HG03039 (cell line): ENCODE results near the gene GRID2.

Source experiments
- ATAC-seq: cut with Tn5 transposase; IDR thresholded peaks from one replicate; pipeline ENCODE4 v1.9.1; 2021; ENCODE audit warnings: mild to moderate bottlenecking, moderate library complexity; ENCODE audit not compliant: unreplicated experiment

Gene GRID2

DNA sequence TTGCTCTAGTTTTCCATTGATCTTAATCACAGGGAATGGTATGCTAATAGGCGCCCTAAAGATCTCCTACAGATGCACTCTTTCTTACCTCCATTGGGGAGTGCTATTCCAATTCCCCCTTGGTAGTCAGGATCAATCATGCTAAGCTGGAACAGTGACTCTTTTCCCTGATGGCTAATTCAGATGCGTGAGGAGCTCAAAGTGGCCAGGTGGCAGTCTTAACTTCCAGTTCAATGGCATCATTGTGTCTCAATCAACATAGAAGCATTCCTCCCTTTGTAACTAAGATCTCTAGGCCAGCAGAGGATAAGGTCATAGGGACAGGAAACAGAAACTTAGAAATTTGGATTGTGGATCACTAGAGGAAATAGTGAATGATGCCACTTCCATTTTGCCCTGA lies 216.8 kb downstream of the GRID2 start:
- no peak for ATAC-seq

DNA sequence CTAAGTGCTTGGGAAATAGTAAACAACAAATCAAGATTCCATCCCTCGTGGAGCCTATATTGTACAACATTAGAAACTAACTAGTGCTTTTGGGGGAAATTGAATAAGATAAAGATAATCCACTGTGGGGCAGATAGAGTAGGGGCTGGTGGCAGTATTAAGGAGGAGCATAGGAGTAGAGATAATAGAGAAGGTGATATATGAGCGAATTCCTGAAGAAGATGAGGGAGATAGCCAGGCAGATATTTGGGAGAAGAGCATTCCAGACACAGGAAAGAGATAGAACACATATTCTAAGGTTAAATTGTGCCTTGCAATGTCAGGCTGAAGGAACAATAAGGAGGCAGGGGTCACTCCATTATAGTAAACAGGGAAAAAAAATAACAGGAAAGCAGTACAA lies 218.2 kb downstream of the GRID2 start:
- ATAC-seq: no peak

DNA sequence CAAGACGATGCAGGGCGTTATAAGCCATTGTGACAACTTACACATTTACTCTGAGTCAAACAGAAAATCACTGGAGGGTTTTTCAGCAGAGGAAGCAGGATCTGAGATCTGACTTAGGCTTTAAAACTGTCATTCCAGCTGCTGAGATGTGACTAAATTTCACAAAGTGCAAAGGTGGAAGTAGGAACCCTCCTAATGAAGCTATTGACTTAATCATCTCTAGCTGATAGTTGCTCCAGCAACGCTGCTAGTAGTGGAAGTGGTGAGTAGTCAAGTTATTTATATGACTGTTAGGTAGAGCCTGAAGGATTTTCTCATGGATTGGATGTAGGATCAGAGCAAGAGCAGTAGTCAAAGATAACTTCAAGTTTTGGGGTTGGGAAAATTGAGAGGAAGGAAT lies 218.6 kb downstream of the GRID2 start:
- ATAC-seq: no peak

DNA sequence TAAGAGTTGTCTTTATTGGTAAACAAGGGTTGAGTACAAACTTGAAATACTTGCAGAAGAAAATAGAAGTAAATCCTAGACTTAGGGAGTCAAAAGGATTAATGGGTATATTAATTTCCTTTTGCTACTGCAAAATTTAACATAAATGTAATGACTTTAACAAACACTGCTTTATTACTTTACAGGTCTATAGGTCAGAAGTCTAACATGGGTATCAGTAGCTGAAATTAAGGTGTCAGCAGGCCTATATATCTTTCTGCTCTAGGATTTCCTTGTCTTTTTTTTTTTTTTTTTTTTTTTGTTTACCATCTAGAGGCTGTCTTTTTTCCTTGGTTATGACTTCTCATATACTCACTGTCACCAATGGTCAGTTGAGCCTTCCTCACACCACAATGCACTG lies 220.4 kb downstream of the GRID2 start:
- ATAC-seq: no peak

DNA sequence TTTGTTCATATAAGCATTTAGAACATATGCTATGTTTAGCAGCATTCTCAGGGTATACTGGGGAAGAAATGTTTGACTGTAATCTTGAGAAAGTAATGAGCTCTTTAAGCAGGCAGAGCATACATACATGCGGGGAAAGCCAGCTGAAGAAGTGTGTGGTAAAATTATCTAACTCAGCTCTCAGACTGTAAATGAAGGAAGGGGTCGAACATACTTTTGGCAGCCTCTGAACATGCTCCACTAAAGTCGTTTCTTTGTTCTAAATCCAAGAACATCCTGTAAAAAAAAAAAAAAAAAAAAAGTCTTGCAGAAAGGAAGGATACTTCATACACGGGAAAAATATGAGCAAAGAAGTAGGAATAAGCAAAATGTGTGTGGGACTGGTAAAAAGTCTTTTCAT lies 224.8 kb downstream of the GRID2 start:
- ATAC-seq: no peak

DNA sequence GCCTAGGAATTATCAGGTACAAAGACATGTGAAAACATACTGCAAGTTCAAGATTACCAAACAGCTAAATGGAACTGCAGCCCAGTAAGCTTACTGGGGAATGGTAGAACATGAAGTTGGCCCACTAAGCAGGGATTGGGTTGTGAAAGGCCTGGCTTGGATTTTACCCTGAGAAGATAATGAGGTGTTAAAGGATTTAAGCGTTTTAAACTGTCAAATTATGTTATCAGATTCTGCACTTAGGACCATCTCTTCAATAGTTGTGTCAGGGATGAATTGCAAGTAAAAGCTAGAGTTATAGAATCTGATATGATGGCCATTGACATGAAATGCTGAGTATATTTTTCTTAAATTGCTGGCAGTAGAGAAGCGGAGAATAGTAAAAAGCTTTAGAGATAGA lies 225.7 kb downstream of the GRID2 start:
- no peak for ATAC-seq

DNA sequence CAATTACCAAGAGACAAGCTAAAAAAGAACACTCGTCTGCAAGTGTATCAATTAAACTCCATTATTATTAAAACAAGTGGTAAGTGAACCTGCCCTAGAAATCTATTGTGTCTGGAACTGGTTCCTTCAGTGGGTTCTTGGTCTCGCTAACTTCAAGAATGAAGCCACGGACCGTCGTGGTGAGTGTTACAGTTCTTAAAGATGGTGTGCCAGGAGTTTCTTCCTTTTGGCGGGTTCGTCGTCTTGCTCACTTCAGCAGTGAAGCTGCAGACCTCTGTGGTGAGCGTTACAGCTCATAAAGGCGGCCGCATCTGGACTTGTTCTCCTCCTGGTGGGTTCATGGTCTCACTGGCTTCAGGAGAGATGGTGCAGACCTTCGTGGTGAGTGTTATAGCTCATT lies 231.8 kb downstream of the GRID2 start:
- no peak for ATAC-seq

DNA sequence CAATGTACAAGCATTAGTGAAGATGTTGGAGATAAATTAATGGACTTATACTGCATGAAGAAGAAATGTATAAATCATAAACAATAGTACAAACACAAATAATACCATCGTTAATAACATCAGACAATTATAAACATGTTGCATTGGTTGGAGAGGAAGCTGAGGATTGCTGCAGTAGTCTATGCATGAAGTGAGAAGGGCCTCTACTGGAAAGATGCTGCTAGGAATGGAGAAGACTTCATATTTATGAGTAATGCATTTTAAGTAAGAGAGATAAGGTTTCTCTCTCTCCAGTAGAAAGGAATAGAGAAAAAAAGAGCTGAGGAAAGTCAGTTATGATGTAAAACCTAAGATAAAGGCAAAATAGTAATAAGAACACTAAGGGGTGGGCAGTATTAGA lies 247.8 kb downstream of the GRID2 start:
- no peak for ATAC-seq

DNA sequence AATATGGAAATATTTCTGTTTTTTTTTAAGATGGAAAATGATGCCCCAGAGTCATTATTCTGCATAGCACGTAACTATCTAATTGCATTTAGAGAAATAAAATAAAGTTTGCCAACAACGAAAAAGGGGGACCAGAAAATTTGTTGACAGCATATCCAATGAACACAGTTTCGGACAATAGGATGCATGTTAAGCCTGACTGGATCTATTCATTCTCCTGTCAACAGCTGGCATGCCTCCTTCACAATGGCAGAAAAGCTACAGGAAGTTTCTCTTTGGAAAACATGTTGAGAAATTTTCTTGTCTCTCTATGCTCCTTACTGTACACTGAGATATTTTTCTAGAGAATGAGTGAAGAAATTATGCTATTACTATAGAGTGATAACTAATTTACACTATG lies 262.5 kb downstream of the GRID2 start:
- no peak for ATAC-seq

DNA sequence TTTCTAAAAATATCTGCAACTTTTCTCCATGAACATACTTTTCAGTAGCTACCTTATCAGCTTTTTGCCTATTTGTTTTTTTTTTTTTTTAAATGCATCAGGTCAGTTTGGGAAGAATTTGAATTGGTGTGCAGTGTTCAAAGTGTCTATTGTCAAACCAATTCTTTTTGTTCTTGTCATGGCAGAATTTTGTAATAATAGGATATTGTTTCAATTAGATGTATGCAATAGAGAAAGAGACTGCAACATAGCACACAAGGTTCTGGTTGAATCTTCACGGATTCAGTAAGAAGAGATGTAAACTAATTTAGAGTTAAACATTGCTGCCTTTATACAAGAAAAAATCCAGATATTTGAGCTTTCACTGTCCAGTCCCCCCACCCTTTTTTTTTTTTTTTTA lies 277.1 kb downstream of the GRID2 start:
- no peak for ATAC-seq

DNA sequence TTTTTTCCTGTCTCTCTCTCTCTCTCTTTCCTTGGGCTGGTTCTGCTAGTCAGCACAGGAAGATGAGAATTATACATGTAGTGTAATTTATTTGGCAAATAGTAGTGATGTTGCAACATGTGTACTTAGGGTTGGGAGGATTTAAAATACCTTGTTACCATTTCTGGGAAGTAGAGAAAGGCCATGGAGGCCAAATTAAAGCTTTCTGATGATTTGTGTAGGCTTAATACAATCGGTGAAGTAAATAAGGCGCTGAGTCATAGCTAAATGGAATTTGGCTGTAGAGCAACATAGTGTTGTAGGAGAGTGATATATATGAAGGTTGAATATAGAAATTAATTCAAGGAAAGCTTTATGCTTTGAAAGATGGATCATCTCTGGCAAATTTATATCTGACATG lies 295.3 kb downstream of the GRID2 start:
- ATAC-seq: no peak

DNA sequence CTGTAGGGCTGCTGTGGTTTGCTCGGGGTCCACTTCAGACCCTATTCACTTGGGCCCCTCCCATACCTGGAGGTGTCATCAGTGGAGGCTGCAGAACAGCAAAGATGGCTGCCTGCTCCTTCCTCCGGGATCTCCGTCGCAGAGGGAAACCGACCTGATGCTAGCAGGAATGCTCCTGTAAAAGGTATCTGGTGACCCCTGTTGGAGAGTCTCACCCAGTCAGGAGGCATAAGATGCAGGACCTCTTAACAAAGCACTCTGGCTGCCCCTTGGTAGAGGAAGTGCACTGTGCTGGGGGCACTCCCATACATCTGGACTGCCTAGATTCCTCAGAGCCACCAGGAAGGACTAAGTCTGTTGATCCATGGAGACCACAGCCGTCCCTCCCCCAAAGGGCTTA lies 296.9 kb downstream of the GRID2 start:
- no peak for ATAC-seq

DNA sequence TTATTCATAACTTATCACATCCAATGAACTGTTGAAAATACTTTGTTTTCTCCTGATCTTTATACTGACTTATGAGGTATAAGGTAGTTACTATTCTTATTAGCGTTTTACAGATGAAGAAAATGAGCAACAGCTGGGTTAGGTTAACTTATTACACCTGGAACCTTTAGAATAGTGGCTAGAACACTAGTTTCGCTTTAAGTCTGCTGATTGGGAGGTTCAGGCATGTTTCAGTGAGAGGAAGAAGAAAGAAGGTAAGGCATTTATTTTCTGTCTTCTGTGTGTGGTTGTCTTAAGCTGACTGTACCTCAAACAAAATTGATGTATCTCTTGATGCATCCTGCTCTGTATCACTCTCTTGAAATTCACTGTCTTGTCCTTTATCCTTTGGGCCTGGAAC lies 302.5 kb downstream of the GRID2 start:
- no peak for ATAC-seq

DNA sequence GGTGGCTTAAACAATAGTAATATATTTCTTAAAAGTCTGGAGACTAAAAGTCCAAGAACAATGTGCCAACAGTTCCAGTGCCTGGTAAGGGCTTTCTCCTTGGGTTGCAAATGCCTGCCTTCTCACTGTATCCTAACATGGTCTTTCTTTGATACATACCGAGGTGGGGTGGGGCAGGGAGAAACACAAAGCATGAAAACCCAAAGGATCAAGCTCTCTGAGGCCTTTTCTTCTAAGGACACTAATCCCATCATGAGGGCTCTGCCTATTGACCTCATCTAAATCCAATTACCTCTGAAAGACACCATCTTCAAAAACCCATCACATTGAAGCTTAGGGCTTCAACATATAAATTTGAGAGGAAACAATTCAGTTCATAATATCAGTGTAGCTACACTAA lies 311.3 kb downstream of the GRID2 start:
- ATAC-seq: no peak

DNA sequence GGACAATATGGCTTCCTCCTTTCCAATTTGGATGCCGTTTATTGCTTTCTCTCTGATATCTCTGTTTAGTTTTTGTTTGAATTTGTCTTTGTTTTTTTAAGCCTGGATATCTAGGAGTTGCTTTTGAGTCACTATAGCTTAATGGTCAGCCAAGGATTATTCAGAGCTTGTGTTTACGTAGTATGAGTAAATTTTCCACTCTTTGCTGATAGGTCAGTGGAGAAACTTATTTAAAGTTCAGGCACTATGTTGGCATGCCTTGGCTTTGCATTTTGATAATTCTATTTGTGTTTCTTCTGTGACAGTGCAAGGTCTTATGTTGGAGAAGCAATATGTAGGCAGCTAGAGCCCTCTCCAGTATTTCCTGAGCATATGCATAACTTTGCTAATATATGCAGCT lies 315.2 kb downstream of the GRID2 start:
- ATAC-seq: no peak

DNA sequence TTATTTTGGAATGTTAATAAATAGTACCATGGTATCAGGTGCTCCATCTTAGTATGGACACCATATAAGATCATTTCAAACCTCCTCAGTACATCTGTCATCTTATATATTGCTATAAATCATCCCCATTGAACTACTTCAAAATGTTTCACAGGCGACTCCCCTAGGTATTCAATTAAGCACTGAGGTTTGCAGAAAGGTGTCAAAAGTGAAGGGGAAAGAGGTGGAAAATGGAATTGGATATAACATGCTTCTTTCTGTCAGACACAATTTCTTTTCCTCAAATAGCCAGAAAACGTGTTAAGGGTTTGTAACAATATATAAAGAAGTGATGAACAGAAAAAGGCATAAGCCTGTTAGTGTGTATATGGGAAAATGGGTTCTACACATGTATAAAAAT lies 325.5 kb downstream of the GRID2 start:
- no peak for ATAC-seq

DNA sequence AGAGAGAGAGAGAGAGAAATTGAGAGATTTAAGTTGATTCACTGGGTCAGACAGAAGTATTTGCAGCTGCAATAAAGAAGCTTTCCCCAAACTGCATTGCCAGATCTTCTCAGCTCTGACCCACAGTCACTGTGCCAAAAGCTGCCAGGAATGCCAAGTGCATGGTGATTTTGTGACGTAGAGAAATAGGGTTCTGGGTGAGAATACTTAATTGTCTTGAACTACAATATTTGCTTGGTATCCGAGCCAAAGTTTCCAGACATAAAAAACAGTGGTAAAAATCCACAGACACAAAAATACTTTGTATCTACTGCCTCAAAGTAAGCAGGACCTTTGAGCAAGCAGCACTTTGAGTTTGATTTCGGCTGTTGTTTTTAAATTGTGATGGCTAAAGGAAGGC lies 331.1 kb downstream of the GRID2 start:
- no peak for ATAC-seq

DNA sequence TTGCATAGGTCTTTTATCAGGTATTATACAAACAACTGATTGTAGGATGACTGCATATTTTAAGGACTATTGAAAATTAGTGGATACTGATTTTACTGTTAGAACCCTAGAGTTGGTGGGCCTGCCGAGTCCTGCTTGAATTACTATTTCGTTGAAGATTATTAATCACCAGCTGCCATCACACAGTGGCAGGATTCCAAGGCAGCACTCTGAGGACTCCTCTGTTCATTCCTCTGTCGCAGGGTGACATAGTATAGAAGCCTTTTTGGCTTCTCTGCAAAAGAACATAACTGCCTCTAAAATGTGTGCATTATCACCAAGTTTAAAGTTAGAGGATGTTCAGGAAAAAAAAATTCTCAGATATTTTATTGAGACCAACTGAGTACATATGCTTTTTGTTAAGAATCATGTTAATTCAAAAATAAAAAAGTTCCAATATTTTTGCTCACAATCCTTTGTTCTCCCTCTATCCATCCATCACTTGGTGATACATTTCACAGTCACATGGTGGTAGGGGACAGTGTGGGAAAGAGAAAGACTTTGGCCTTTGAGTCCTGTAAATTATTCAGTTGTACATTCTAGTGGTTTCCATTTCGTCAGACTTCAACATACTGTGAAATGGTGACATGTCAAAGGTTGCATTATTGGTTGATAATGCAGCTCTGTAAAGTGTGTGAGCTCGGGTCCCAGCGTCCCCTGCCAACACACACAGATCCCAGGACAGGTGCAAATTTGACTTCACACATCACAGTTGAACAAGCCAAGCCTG lies 332.5 kb downstream of the GRID2 start:
- no peak for ATAC-seq

DNA sequence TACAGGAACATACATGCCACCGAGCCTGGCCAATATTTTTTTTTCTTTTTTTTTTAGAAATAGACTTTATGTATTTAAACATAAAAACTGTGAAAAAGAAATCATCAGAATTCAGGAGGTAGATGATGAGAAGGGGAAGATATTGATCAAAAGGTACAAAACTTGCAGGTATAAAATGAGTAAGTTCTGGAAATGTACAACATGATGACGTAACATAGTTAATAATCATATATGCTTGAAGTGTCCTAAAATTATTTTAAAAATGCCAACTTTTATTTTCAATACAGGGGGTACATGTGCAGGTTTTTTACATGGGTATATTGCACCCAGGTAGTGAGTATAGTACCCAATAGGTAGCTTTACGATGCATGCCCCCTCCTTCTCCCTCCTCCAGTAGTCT lies 337.6 kb downstream of the GRID2 start:
- no peak for ATAC-seq

DNA sequence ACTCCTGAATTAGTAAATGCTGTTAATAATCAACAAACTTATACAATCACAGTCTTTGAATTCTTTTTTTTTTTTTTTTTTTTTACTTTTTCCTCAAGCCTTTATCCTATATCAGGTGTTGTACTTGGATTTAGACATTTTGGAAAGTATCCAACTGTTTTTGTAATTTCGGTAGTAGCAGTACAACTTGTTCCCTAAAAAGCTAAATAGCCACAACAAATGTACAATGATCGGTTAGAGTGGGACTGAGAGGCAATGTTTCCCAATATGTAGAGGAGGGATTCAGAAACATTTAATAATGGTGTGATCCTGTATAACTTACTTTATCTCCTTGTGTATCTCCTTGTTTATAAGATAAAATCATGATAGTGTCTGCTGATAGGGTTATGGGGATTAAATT lies 343.1 kb downstream of the GRID2 start:
- no peak for ATAC-seq

DNA sequence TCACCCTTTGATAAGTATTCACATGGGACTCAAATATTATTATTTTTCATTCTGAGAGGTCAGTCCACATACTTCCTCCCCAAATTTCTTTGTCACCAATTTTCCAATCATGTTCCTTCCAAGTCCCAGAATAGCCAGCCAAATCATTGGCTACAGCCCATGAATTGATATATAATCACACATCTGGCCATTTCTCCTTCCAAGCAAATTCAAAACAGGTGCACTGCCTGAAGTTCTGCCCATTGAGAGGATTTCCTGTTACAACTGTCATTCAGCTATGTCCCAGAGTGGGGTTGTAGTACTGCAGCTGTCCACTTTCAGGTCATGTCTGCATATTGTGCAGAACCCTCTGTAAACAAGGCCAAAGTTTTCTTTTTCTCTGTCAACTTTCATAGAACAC lies 347.8 kb downstream of the GRID2 start:
- ATAC-seq: no peak

DNA sequence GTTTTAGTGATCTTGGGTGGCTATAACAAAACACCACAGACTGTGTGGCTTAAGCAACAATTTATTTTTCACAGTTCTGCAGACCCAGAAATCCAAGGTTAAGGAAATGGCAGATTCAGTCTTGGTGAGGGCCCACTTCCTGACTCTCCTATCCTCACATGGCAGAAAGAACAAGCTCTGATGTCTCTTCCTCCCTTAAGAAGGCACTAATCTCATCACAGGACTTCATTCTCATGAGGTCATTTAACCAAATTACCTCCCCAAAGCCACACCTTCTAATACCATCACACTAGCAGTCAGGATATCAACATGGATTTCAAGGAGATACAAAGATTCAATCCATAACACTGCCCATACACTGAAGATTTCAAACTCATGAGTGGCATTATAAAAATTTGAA lies 350.3 kb downstream of the GRID2 start:
- no peak for ATAC-seq

DNA sequence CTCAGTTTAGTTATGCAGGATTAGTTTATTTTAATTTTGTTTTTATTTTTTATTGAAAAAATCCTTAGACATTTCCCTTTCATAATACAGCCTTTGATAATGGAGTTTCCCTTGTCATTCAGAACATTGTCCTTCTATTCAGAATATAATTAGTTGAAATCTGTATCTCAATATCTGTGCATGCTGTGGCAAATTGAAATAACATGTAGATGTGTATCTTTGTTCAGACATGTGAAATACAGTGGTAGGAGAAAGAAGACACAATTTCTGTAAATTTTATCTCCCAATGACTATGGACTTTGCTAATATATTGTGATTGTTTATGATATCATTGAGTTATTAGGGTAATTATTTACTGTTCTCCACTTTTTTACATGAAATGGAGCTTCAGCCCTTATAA lies 353.9 kb downstream of the GRID2 start:
- ATAC-seq: no peak
